HEK293T (cell line): ENCODE data around the gene AFF1.

Experiments used
- CTCF ChIA-PET: fragments of 350-600 bp; formaldehyde crosslinking; extraction: SDS; loops from one replicate; lab custom pipeline; 2021; ENCODE audit warnings: antibody characterized with exemption, inconsistent platforms; lab: Yijun Ruan, JAX
- POLR2A ChIA-PET: fragments of 350-600 bp; formaldehyde crosslinking; extraction: SDS; loops from one replicate; lab custom pipeline; 2020; ENCODE audit warnings: antibody characterized with exemption, inconsistent platforms; lab: Yijun Ruan, JAX
- DNase-seq: peaks from one replicate; pipeline ENCODE4 v3.0.0; 2012; ENCODE audit warnings: mixed read lengths; ENCODE audit errors: extremely low spot score
- ARNT ChIP-seq: fragments of 450-650 bp; IDR thresholded peaks from 2 replicates; pipeline ENCODE4 v1.6.1; 2017; ENCODE audit warnings: mild to moderate bottlenecking
- BHLHE40 ChIP-seq: fragments of 450-650 bp; IDR thresholded peaks from 2 replicates; pipeline ENCODE4 v1.6.1; 2016; ENCODE audit warnings: mild to moderate bottlenecking, moderate library complexity, borderline replicate concordance
- CTBP1 ChIP-seq: fragments of 450-650 bp; IDR thresholded peaks from 2 replicates; pipeline ENCODE4 v1.6.1; 2016; ENCODE audit warnings: borderline replicate concordance
- ELF4 ChIP-seq: fragments of 450-650 bp; IDR thresholded peaks from 2 replicates; pipeline ENCODE4 v1.6.1; 2017; ENCODE audit warnings: antibody characterized with exemption
- FOXA1 ChIP-seq: fragments of 450-650 bp; IDR thresholded peaks from 2 replicates; pipeline ENCODE4 v1.6.1; 2016; ENCODE audit warnings: mild to moderate bottlenecking
- FOXK2 ChIP-seq: fragments of 450-650 bp; IDR thresholded peaks from 2 replicates; pipeline ENCODE4 v1.6.1; 2016; ENCODE audit warnings: mild to moderate bottlenecking
- FOXM1 ChIP-seq: fragments of 450-650 bp; IDR thresholded peaks from 2 replicates; pipeline ENCODE4 v1.6.1; 2017; ENCODE audit warnings: mild to moderate bottlenecking, borderline replicate concordance
- L3MBTL2 ChIP-seq: fragments of 450-650 bp; conservative IDR thresholded peaks from 2 replicates; pipeline ENCODE4 v1.6.1; 2016; ENCODE audit warnings: mild to moderate bottlenecking
- LEF1 ChIP-seq: fragments of 450-650 bp; IDR thresholded peaks from 2 replicates; pipeline ENCODE4 v1.6.1; 2017; ENCODE audit warnings: mild to moderate bottlenecking, borderline replicate concordance
- NFRKB ChIP-seq: fragments of 450-650 bp; IDR thresholded peaks from 2 replicates; pipeline ENCODE4 v1.6.1; 2016; ENCODE audit warnings: mild to moderate bottlenecking, moderate library complexity
- SP1 ChIP-seq: fragments of 450-650 bp; IDR thresholded peaks from 2 replicates; pipeline ENCODE4 v1.6.1; 2017
- SUZ12 ChIP-seq: fragments of 450-650 bp; IDR thresholded peaks from 2 replicates; pipeline ENCODE4 v1.6.1; 2016; ENCODE audit warnings: mild to moderate bottlenecking
- TARDBP ChIP-seq: fragments of 450-650 bp; IDR thresholded peaks from 2 replicates; pipeline ENCODE4 v1.6.1; 2016
- ZNF384 ChIP-seq: fragments of 450-650 bp; IDR thresholded peaks from 2 replicates; pipeline ENCODE4 v1.6.1; 2016
- TF ChIP-seq, protein P1 (sequence below): fragments of 450-650 bp; IDR thresholded peaks from 2 replicates; pipeline ENCODE4 v1.6.1; 2016

Gene AFF1, protein sequence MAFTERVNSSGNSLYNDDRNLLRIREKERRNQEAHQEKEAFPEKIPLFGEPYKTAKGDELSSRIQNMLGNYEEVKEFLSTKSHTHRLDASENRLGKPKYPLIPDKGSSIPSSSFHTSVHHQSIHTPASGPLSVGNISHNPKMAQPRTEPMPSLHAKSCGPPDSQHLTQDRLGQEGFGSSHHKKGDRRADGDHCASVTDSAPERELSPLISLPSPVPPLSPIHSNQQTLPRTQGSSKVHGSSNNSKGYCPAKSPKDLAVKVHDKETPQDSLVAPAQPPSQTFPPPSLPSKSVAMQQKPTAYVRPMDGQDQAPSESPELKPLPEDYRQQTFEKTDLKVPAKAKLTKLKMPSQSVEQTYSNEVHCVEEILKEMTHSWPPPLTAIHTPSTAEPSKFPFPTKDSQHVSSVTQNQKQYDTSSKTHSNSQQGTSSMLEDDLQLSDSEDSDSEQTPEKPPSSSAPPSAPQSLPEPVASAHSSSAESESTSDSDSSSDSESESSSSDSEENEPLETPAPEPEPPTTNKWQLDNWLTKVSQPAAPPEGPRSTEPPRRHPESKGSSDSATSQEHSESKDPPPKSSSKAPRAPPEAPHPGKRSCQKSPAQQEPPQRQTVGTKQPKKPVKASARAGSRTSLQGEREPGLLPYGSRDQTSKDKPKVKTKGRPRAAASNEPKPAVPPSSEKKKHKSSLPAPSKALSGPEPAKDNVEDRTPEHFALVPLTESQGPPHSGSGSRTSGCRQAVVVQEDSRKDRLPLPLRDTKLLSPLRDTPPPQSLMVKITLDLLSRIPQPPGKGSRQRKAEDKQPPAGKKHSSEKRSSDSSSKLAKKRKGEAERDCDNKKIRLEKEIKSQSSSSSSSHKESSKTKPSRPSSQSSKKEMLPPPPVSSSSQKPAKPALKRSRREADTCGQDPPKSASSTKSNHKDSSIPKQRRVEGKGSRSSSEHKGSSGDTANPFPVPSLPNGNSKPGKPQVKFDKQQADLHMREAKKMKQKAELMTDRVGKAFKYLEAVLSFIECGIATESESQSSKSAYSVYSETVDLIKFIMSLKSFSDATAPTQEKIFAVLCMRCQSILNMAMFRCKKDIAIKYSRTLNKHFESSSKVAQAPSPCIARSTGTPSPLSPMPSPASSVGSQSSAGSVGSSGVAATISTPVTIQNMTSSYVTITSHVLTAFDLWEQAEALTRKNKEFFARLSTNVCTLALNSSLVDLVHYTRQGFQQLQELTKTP

DNA sequence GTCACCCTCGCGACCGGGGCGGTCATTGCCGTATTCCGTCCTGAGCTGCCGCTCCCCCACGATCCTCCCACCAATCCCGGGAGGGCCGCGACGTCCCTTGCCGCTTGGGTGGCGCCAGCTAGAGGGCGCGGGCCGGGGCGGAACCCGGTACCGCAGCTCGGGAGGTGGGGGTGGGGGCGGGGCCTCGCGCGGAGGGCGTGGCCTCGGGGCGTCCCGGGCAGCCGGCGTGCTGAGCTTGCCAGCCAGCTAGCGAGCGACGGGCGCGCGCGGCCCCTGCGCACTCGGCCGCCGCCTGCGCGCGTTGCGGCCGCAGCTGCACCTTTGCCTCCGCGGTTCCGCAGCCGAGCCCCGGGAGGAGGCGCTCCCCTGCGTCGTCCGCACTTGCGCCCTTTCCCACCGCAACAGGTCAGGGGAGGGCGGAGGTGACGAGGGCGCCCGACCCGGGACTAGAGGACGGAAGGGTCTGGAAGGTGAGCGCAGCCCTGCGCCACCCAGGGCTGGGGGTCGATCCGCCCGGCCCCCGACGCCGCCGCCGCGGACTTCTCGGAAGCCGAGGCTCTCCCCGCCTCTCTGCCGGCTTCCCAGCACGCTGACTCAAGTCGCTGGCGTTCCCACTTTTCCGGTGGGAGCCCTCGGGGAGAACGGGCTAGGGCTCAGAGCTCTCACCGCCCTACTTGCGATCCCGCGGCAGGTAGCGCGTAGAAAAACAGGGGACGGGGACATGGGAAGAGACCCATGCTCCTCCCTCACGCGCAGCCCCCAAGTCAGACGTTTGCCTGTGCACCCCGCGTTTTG is at the start of gene AFF1:
Gene AFF1, plus strand, starts transcription at position 241 of the 795 bp plus-strand sequence. CDS start 13,523 bp downstream, outside the sequence.
- no peak for TF ChIP-seq ELF4
- TF ChIP-seq BHLHE40, result no peak
- no peak for TF ChIP-seq CTBP1
- no peak for TF ChIP-seq NFRKB
- TF ChIP-seq, protein P1, sequence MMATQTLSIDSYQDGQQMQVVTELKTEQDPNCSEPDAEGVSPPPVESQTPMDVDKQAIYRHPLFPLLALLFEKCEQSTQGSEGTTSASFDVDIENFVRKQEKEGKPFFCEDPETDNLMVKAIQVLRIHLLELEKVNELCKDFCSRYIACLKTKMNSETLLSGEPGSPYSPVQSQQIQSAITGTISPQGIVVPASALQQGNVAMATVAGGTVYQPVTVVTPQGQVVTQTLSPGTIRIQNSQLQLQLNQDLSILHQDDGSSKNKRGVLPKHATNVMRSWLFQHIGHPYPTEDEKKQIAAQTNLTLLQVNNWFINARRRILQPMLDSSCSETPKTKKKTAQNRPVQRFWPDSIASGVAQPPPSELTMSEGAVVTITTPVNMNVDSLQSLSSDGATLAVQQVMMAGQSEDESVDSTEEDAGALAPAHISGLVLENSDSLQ, result no peak
- TF ChIP-seq LEF1, result no peak
- TF ChIP-seq SUZ12, result no peak
- peak; percentile 15; the same call in 1 of the 2 replicates for TF ChIP-seq L3MBTL2
- no peak for TF ChIP-seq TARDBP
- peak; percentile 93 for DNase-seq
- ChIA-PET POLR2A (interaction anchor here (0.6 to 2.9 kb wide), 19 partner anchors 10 to 182 kb away, joined by 3 to 33 read pairs (median 3); no protein-coding TSS in a partner anchor), CTCF (interaction anchor here (0.6 to 1.2 kb wide), 4 partner anchors 12 to 455 kb away, joined by 3 to 9 read pairs (median 4); no protein-coding TSS in a partner anchor)

DNA sequence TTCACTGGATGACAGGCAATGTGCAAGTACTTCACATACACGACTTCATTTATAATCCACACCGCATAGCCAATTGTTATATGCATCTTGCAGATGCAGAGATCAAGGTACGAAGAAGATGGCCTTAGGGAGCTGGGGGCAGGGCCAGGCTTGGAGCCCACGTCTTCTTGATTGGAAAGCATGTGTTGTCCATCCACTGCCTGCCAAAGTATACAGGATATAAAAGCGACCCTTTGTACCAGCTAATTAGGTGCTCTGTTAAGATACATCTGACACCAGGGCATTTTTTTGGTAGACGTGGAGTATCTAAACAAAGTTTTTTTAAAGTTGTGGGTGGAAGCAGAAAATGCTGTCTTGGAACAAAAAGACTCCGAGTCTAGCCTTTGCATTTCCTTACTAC is 44.0 kb upstream of the AFF1 start:
- no peak for DNase-seq
- ChIA-PET CTCF (interaction anchor here (1.3 kb wide), 1 partner anchor 395 kb away, joined by 3 read pairs; no protein-coding TSS in a partner anchor), POLR2A (no interaction called here)
- TF ChIP-seq, protein P1, result no peak
- TF ChIP-seq SUZ12 (no peak), SP1 (no peak), CTBP1 (no peak), LEF1 (no peak), ZNF384 (no peak), FOXK2 (no peak), BHLHE40 (no peak), ELF4 (no peak), TARDBP (no peak)

DNA sequence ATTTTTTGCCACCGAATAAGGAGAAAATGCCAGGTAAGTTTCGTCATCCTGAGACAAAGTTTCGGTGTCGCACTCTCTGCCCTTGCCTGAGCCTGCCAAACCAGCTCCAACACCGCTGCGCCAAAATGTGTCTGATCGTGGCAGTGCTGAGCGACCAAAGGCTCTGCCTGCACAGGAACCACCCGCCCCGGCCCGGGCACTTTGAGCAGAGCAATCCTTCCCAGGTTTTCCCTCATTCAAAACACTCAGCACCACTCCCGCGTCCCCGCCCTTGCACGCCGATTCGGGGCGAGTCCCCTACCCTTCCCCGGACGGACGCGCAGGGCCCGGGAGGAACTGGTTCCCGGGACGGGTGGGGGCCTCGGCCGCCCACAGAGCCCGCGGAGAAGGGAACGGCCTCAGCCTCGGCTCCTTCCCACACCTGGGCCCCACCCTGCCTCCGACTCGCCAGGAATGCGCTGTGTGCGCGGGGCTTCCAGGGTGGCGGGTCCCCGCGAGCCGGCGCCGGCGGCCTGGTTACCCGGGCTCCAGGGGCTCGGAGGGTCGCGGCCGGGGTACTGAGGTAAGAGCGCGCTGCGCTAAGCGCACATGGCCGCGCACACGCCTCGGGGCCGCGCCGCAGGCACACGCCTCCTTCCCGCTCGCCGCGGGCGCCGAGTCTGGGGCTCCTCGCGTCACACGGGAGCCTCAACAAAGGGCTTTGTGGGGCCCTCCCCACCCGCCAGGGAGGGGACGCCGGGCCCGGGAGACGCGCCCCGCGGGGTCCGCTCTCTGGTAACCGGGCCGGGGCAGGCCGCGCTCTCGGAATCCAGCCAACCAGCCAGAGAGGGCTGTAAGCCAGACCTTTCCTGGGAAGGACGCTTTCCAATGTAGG is 42.8 kb upstream of the AFF1 start, which contains the start of gene C4orf36:
Gene C4orf36, minus strand, starts transcription at position 661 of the 874 bp plus-strand sequence. CDS start 902 bp downstream, outside the sequence.
- ChIA-PET POLR2A (interaction anchor here (0.6 to 1.1 kb wide), 6 partner anchors 10 to 395 kb away, joined by 3 to 4 read pairs (median 3); partner anchors contain the start of gene PTPN13), CTCF (interaction anchor here (0.6 to 1.7 kb wide), 3 partner anchors 233 to 396 kb away, joined by 3 to 6 read pairs (median 6); no protein-coding TSS in a partner anchor)
- peak; percentile 75 for DNase-seq
- TF ChIP-seq ZNF384, result no peak
- no peak for TF ChIP-seq CTBP1
- TF ChIP-seq L3MBTL2, result peak; percentile 78

DNA sequence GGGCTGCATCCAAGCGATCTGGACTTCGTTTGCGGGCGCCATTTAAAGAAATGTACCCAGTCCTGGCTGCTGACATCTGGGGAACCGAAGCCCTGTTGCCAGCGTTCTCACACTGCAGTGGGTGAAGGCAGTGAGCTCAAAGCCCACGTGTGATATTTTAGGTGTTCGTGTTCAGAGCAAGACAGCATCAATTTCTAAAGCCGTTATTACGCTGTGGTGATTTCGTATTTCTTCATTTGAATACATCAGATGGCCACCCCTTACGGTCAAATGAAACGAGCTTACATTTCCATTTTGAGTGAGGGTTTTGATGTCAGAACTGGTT is 42.2 kb upstream of the AFF1 start:
- DNase-seq, result no peak
- ChIA-PET POLR2A (interaction anchor here (0.9 to 1.1 kb wide), 3 partner anchors 10 to 396 kb away, joined by 3 read pairs; partner anchors contain the start of gene PTPN13), CTCF (interaction anchor here (1.0 to 1.7 kb wide), 2 partner anchors 394 to 397 kb away, joined by 6 read pairs; no protein-coding TSS in a partner anchor)
- TF ChIP-seq BHLHE40, result no peak
- no peak for TF ChIP-seq FOXM1
- no peak for TF ChIP-seq CTBP1
- no peak for TF ChIP-seq SP1
- no peak for TF ChIP-seq ARNT
- TF ChIP-seq FOXA1, result no peak
- no peak for TF ChIP-seq LEF1
- TF ChIP-seq, protein P1, result no peak
- no peak for TF ChIP-seq NFRKB
- no peak for TF ChIP-seq ZNF384
- no peak for TF ChIP-seq FOXK2
- TF ChIP-seq L3MBTL2, result no peak; the same call in 1 of the 2 replicates
- TF ChIP-seq ELF4, result no peak
